ENCODE results near the gene HIGD2B. TPM values are rescaled to one million over a fixed set of nuclear protein-coding genes. Genes with fewer than 3 reads are reported as not detected.

HIGD2B gene
- total RNA-seq, 2 donors from 2014 or later, result not detected

Other genes starting within 250 kb of the HIGD2B start
- gene ARIH1, start 211.9 kb downstream of the HIGD2B start, total RNA-seq, result 100 to 1,000 TPM; 183 to 238 TPM
- gene GOLGA6B, start 31.5 kb downstream of the HIGD2B start, total RNA-seq, result not detected
- gene BBS4, start within 50 bp of the HIGD2B start, total RNA-seq, result 10 to 100 TPM; 36.4 to 41.7 TPM
- 10 to 100 TPM; 52.0 to 68.6 TPM for gene ADPGK, start 97.6 kb upstream of the HIGD2B start, total RNA-seq

Data from endodermal cell (in vitro differentiated cells).